Natural killer cell (primary cell): ENCODE measurements around the gene POLR2M. TPM values are rescaled to one million over a fixed set of nuclear protein-coding genes. Genes with fewer than 3 reads are reported as not detected.

ENCODE experiments used
- ATAC-seq, 3 donors: fragments of 150-1000 bp in 2 of 3; fragments of 200-7000 bp in 1 of 3; cut with Tn5 transposase; 1 replicate in 1 of 3; 2 replicates in 2 of 3; pipeline ENCODE4 v1.10.0; 2021; ENCODE audit warnings: mild to moderate bottlenecking in 2 of 3, moderate library complexity in 2 of 3
- DNase-seq, 2 donors: peaks; one replicate each; pipeline versions ENCODE4 v3.0.0 to v3.0.0-alpha.2; 2013 to 2021; ENCODE audit warnings: mixed read lengths in 1 of 2
- H3K27ac ChIP-seq: one replicate; pipeline ENCODE4 v1.5.1; 2013; ENCODE audit warnings: mild to moderate bottlenecking, low read length
- H3K27me3 ChIP-seq: one replicate; pipeline ENCODE4 v1.6.1; 2013; ENCODE audit warnings: low read length; ENCODE audit not compliant: control insufficient read depth, insufficient read depth
- H3K36me3 ChIP-seq: one replicate; pipeline ENCODE4 v1.6.1; 2013; ENCODE audit warnings: low read length; ENCODE audit not compliant: control insufficient read depth, insufficient read depth
- H3K4me1 ChIP-seq: one replicate; pipeline ENCODE4 v1.6.1; 2013; ENCODE audit warnings: low read length; ENCODE audit not compliant: control insufficient read depth, insufficient read depth
- H3K4me3 ChIP-seq: one replicate; pipeline ENCODE4 v1.5.1; 2013; ENCODE audit warnings: low read length
- H3K9me3 ChIP-seq: one replicate; pipeline ENCODE4 v1.6.1; 2013; ENCODE audit warnings: low read length; ENCODE audit not compliant: control insufficient read depth, insufficient read depth
- H3K27ac Mint-ChIP-seq, 2 donors: one replicate each; pipeline ENCODE4 v1.8.0; 2022; ENCODE audit warnings: mild to moderate bottlenecking in 2 of 2, mixed read lengths in 2 of 2, moderate library complexity in 1 of 2
- H3K27me3 Mint-ChIP-seq, 2 donors: one replicate each; pipeline ENCODE4 v1.8.0; 2022; ENCODE audit warnings: low read depth in 2 of 2, mixed read lengths in 2 of 2
- H3K36me3 Mint-ChIP-seq: one replicate; pipeline ENCODE4 v1.8.0; 2022; ENCODE audit warnings: mixed read lengths
- H3K4me1 Mint-ChIP-seq, 2 donors: one replicate each; pipeline ENCODE4 v1.8.0; 2022; ENCODE audit warnings: mixed read lengths in 2 of 2
- H3K4me3 Mint-ChIP-seq: one replicate; pipeline ENCODE4 v1.8.0; 2022; ENCODE audit warnings: mild to moderate bottlenecking, moderate library complexity, mixed read lengths
- H3K9me3 Mint-ChIP-seq, 2 donors: one replicate each; pipeline ENCODE4 v1.8.0; 2022; ENCODE audit warnings: mixed read lengths in 2 of 2
- WGBS: methylation state at CpG from one replicate; pipeline ENCODE4 v1.1.7; 2013; ENCODE audit warnings: missing lambda C conversion rate; ENCODE audit not compliant: insufficient coverage; 5-methylcytosine and 5-hydroxymethylcytosine counted together
- intact Hi-C: fragments of 100-400 bp; cut with micrococcal nuclease; formaldehyde crosslinking; loops from one replicate; pipeline ENCODE4 v1.14.2; 2022
- total RNA-seq, 4 donors: library from RNA; stranded (reverse); fragments of 120-200 nt in 1 of 4; gene quantifications; one replicate each; pipeline versions ENCODE4 v1.2.3 to v1.2.4, GENCODE V29; 2013 to 2022
- TF ChIP-seq, protein P1 (sequence below): fragments of 200-600 bp; IDR thresholded peaks from one replicate; pipeline ENCODE4 v1.8.0; 2022; ENCODE audit warnings: antibody characterized with exemption

Gene POLR2M
- total RNA-seq, 3 donors from 2014 or later (not counting 1 experiment from before 2014, with no cell fraction given) = 74.0 to 109 (median 94.9) TPM

DNA sequence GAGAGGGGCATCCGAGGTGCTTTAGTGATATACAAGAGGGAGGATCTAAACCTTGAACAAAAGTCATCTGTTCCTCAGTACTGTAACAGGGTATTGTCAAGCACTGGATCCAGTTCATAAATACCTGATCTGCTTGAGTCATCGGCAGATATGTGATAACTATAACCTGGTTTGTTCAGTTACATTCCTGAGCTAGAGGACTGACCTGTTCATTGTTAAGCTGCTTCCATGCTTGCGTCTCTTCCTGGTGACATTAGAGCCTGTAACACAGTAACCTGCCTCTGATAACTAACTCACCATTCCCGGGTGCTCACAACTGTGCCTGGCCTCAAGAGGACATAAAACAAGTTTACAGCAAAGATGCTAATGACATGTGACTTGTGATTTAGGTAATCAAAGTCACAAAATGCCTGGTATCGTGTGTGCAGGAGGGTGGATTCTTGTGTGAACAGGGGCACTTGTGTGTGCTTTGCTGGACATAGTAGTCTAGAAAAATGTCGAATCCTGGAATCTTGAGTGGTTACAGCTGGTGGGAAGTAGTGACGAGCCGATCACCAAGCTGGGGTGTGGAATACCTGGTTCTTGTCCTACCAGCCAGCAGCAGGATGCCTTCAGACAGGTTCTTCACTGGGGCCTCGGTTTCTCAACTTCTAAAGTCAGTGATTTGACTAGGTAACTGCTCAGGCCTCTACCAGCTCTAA is 30.9 kb upstream of the POLR2M start:
- Mint-ChIP-seq H3K36me3 (no peaks in the 10 kb centered on the region), H3K27ac (no peak overlapping the region), H3K9me3 (no peaks in the 10 kb centered on the region), H3K27me3 (peaks cover 33 to 40% of the 10 kb centered on the region in 2 donors), H3K4me3 (no peak overlapping the region), H3K4me1 (peaks cover 0 to 6% of the 10 kb centered on the region in 2 donors)
- DNase-seq (no peak), ATAC-seq (no peak)
- Histone ChIP-seq H3K27me3 (peaks cover 3% of the 10 kb centered on the region), H3K4me3 (no peak overlapping the region), H3K9me3 (no peaks in the 10 kb centered on the region), H3K4me1 (no peaks in the 10 kb centered on the region), H3K27ac (no peak overlapping the region), H3K36me3 (no peaks in the 10 kb centered on the region)
- TF ChIP-seq, protein P1, sequence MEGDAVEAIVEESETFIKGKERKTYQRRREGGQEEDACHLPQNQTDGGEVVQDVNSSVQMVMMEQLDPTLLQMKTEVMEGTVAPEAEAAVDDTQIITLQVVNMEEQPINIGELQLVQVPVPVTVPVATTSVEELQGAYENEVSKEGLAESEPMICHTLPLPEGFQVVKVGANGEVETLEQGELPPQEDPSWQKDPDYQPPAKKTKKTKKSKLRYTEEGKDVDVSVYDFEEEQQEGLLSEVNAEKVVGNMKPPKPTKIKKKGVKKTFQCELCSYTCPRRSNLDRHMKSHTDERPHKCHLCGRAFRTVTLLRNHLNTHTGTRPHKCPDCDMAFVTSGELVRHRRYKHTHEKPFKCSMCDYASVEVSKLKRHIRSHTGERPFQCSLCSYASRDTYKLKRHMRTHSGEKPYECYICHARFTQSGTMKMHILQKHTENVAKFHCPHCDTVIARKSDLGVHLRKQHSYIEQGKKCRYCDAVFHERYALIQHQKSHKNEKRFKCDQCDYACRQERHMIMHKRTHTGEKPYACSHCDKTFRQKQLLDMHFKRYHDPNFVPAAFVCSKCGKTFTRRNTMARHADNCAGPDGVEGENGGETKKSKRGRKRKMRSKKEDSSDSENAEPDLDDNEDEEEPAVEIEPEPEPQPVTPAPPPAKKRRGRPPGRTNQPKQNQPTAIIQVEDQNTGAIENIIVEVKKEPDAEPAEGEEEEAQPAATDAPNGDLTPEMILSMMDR = no peak
- WGBS = 91% methylated on average over 9 of the region's 9 CpGs
- intact Hi-C loops = no loop called here

DNA sequence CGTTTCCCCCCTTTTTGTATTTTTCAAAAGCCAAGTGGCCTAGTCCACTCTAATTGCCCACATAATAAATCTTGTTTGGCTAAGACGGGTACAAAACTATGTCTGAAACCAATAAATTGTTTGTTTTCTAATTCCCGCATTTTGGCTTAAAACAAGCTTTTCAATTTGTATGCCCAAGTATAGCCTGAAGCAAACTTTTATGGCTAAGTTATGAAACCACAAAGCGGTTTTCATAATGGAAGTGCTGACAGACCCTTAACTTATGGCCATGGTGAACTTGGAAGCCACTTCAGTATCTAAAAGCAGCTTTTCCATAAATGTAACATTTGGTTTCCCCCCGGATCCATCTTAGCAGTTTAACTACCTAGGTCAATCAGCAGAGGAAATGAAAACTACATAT is 29.9 kb upstream of the POLR2M start:
- no peak overlapping the region for H3K4me3 ChIP-seq
- Mint-ChIP-seq H3K27me3 (peaks cover 30 to 32% of the 10 kb centered on the region in 2 donors), H3K27ac (no peak overlapping the region), H3K4me1 (peaks cover 0 to 6% of the 10 kb centered on the region in 2 donors), H3K9me3 (no peaks in the 10 kb centered on the region), H3K4me3 (no peak overlapping the region), H3K36me3 (no peaks in the 10 kb centered on the region)
- H3K27ac ChIP-seq = no peak overlapping the region
- no peaks in the 10 kb centered on the region for H3K36me3 ChIP-seq
- H3K27me3 ChIP-seq = no peaks in the 10 kb centered on the region
- H3K9me3 ChIP-seq = no peaks in the 10 kb centered on the region
- no peak for DNase-seq
- intact Hi-C loops = no loop called here
- H3K4me1 ChIP-seq = no peaks in the 10 kb centered on the region
- 92% methylated on average over 5 of the region's 5 CpGs for WGBS
- no peak for ATAC-seq
- TF ChIP-seq, protein P1 = no peak

DNA sequence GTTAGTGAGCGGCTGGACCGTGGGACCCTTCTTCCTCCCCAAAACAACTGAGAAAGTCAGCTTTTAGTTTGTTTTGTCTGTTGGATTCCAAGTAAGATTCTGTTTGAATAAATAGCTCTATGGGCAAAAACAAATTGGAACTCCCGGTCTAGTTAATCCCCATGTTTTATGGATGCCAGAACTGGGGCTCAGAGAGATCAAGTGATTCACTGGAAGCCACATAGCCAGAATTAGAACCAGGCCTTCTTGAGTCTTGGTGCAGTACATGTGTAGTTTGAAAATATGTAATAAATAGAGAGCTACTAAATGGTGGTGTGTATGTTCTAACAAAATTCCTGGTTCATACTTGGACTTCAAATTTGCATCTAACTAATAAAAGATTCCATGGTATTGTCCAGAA is 29.3 kb upstream of the POLR2M start:
- H3K9me3 Mint-ChIP-seq = no peaks in the 10 kb centered on the region
- TF ChIP-seq, protein P1 = no peak
- H3K27ac ChIP-seq = no peak overlapping the region
- intact Hi-C loops = no loop called here
- peaks cover 0 to 6% of the 10 kb centered on the region in 2 donors for H3K4me1 Mint-ChIP-seq
- H3K36me3 ChIP-seq = no peaks in the 10 kb centered on the region
- no peaks in the 10 kb centered on the region for H3K9me3 ChIP-seq
- H3K4me3 Mint-ChIP-seq = no peak overlapping the region
- H3K27me3 Mint-ChIP-seq = peaks cover 25 to 29% of the 10 kb centered on the region in 2 donors
- no peak overlapping the region for H3K4me3 ChIP-seq
- H3K36me3 Mint-ChIP-seq = no peaks in the 10 kb centered on the region
- no peak overlapping the region for H3K27ac Mint-ChIP-seq
- no peaks in the 10 kb centered on the region for H3K27me3 ChIP-seq
- DNase-seq = no peak
- ATAC-seq = no peak
- 91% methylated on average over 1 of the region's 3 CpGs for WGBS
- no peaks in the 10 kb centered on the region for H3K4me1 ChIP-seq

DNA sequence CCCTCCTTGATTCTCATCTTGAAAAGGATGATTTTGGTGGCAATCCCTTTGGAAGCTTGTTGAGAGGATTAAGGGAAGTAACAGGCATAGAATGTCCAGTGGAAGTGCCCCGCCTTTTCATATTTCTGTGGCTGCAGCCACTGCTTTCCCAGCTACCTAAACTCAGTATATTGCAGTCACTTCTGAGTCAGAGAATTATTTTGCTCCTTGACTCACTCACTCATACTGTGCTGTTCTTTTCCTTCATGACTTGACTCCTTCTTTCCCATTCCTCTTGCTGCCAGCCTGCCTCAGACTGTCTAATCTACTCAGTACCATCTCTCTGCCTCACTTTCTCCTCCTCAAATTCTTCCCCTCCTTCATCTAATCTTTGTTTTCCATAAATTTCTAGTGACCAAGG is 26.5 kb upstream of the POLR2M start:
- DNase-seq = no peak
- Mint-ChIP-seq H3K9me3 (no peaks in the 10 kb centered on the region), H3K36me3 (no peaks in the 10 kb centered on the region), H3K27ac (no peak overlapping the region), H3K4me3 (no peak overlapping the region), H3K27me3 (peaks cover 8 to 11% of the 10 kb centered on the region in 2 donors), H3K4me1 (peaks cover 0 to 6% of the 10 kb centered on the region in 2 donors)
- WGBS = 94% methylated on average over 1 of the region's 1 CpG
- Histone ChIP-seq H3K9me3 (no peaks in the 10 kb centered on the region), H3K4me1 (no peaks in the 10 kb centered on the region), H3K27me3 (no peaks in the 10 kb centered on the region), H3K36me3 (no peaks in the 10 kb centered on the region), H3K4me3 (no peak overlapping the region), H3K27ac (no peak overlapping the region)
- TF ChIP-seq, protein P1 = no peak
- no peak for ATAC-seq
- intact Hi-C loops = no loop called here
